ENCODE data around the gene ENTR1. TPM values are rescaled to one million over a fixed set of nuclear protein-coding genes. Genes with fewer than 3 reads are reported as not detected.

Gene ENTR1
- total and polyA plus RNA-seq, 2 of the 4 experiments (the other 2 are of a cell fraction), result 14.5 to 37.3 TPM

DNA sequence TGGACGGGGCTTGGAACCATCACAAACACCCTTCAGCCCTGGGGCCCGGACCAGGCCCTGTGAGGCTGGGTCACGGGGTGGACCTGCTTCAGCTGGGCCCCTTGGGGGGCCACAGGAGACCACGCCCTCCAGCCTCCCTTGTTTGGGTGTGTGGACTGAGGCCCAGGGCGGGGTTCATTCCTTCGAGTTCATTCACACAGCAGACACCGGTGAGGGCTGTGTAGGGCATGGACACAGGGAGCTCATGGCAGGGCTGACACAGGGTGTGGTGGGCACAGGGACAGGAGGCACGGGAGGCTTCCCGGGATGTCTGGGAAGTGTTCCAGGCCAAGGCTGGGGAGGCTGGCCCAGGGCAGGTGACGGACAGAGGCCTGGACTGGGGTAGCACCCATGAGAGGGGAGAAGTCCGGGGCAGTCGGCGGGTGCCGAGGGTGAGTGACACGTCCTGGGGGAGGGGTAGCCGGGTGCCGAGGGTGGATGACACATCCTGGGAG lies 55.8 kb downstream of the ENTR1 start:
- peaks cover 23% of the 10 kb centered on the region for H3K4me1 ChIP-seq (ENCODE audit: control insufficient read depth, insufficient read depth, low read length)
- dilution Hi-C loops (cut with HindIII; ENCODE audit: low sequenced_read_pairs, unreplicated experiment), result no loop called here
- CTCF ChIA-PET, result no interaction called here

More for the DNA sequence above, 55.8 kb downstream of the ENTR1 start:
- TF ChIP-seq MAZ (IDR thresholded peaks at IDR 0.05; ENCODE audit: borderline replicate concordance, low read depth, low read length) (0 out of 2 replicates have a peak, but pooled peaks have one; percentile 15), BHLHE40 (IDR thresholded peaks at IDR 0.05; ENCODE audit: low read depth, low read length) (no peak)
- peak overlapping the region; percentile 95 for H2AK9ac ChIP-seq (replicated peaks; ENCODE audit: low read depth, low read length, poor library complexity)
- H3K9me3 ChIP-seq (ENCODE audit: control insufficient read depth, insufficient read depth, low read length), result no peaks in the 10 kb centered on the region
- H4K5ac ChIP-seq (ENCODE audit: low read depth, low read length), result no peak overlapping the region
- H2BK20ac ChIP-seq (ENCODE audit: low read depth, low read length), result no peak overlapping the region; the same call in 1 of the 2 replicates
- in situ Hi-C loops (cut with MboI; ENCODE audit: low sequenced_read_pairs) (no loop called here), intact Hi-C loops (cut with micrococcal nuclease) (no loop called here)
- 0 out of 2 replicates have a peak overlapping the region, but pooled peaks have one; percentile 49 for H3K23ac ChIP-seq (ENCODE audit: low read depth, low read length)
- peak overlapping the region; percentile 79 for H3K14ac ChIP-seq (replicated peaks; ENCODE audit: low read depth, low read length)
- H3K56ac ChIP-seq (ENCODE audit: extremely low read depth, insufficient read depth, low read length), result no peak overlapping the region; the same call in 1 of the 2 replicates
- H2BK15ac ChIP-seq (ENCODE audit: low read depth, low read length), result no peak overlapping the region
- peaks cover 3% of the 10 kb centered on the region; the same call in 1 of the 2 replicates for H3K9me1 ChIP-seq (ENCODE audit: insufficient read depth, low read length)
- DNase-seq (peak; percentile 27), ATAC-seq (ENCODE audit: low read depth) (peak; percentile 49)
- peak overlapping the region; percentile 5 for H2BK120ac ChIP-seq (ENCODE audit: low read depth, low read length)
- H3K18ac ChIP-seq (ENCODE audit: low read depth, low read length), result no peak overlapping the region
- H3K27ac ChIP-seq (ENCODE audit: insufficient read depth, low read length), result peak overlapping the region; percentile 19; the same call in 1 of the 2 replicates
- peaks cover 0 to 39% of the 10 kb centered on the region in 2 experiments; a peak in 2 of 4 replicates for H3K79me1 ChIP-seq (ENCODE audit: low read depth in 1 of 2, low read length in 2 of 2)
- peaks cover 66% of the 10 kb centered on the region for H3K36me3 ChIP-seq (ENCODE audit: control insufficient read depth, insufficient read depth, low read length)
- no TSS peak for BruUV-seq (replicated peaks)
- POLR2A ChIA-PET (ENCODE audit: unreplicated experiment), result no interaction called here
- no peak overlapping the region for H3K9ac ChIP-seq (ENCODE audit: low read depth, low read length)
- H4K91ac ChIP-seq (ENCODE audit: insufficient read depth, low read depth, low read length), result peak overlapping the region; percentile 72
- peak overlapping the region; percentile 71 for H2BK5ac ChIP-seq (ENCODE audit: low read depth, low read length, poor library complexity, severe bottlenecking)
- peak overlapping the region in 1 of 2 experiments; percentile 1; a peak in 1 of 4 replicates for H4K8ac ChIP-seq (ENCODE audit: low read depth in 2 of 2, low read length in 2 of 2)
- H3K27me3 ChIP-seq (ENCODE audit: control insufficient read depth, insufficient read depth, low read length), result no peaks in the 10 kb centered on the region
- WGBS, 2 experiments (ENCODE audit: extremely low coverage in 2 of 2, insufficient read length in 1 of 2), result 51% methylated on average over 12 of the region's 17 CpGs; no CpG with 5 or more reads in 1 of the 2 experiments
- peak overlapping the region; percentile 83 for H3K4ac ChIP-seq (ENCODE audit: low read depth, low read length)
- H3K4me3 ChIP-seq (ENCODE audit: insufficient read depth, low read depth, low read length), result no peak overlapping the region
- peak overlapping the region; percentile 90 for H2AK5ac ChIP-seq (ENCODE audit: low read depth, low read length)
- no peak overlapping the region for H3K4me2 ChIP-seq (ENCODE audit: low read depth, low read length)
- peaks cover 34% of the 10 kb centered on the region for H4K20me1 ChIP-seq (ENCODE audit: insufficient read depth, low read length)
- H2AFZ ChIP-seq (replicated peaks; ENCODE audit: low read length, poor library complexity), result peak overlapping the region; percentile 47

All from IMR-90 (cell line).